K562 (cell line): ENCODE data around the gene ZBTB46. TPM values are rescaled to one million over a fixed set of nuclear protein-coding genes. Genes with fewer than 3 reads are reported as not detected.

ENCODE experiments used
- ATAC-seq: fragments of 200-7000 bp; cut with Tn5 transposase; 3 replicates; pipeline ENCODE4 v1.9.1; 2020; ENCODE audit warnings: moderate library complexity
- BruUV-seq: library from RNA; stranded (reverse); fragments of 400-500 nt; replicated peaks from 2 replicates; lab custom pipeline; 2021; lab: Mats Ljungman, UMichigan
- CTCF ChIA-PET: fragments of 300-600 bp; formaldehyde crosslinking; extraction: SDS; loops from one replicate; lab custom pipeline; 2021; ENCODE audit warnings: low intra/inter-chr PET ratio; lab: Yijun Ruan, JAX
- POLR2A ChIA-PET: fragments of 300-600, 350-650 bp; sonication (Branson Sonifier 250); formaldehyde crosslinking; extraction: SDS; loops from one replicate; lab custom pipeline; 2021; ENCODE audit warnings: antibody characterized with exemption, inconsistent platforms; lab: Yijun Ruan, JAX
- DNase-seq, 4 experiments: peaks; one replicate each; pipeline versions ENCODE4 v3.0.0 to v3.0.0-alpha.2; 2011 to 2018; ENCODE audit warnings: low spot score in 3 of 4, mixed read lengths in 3 of 4; ENCODE audit errors: extremely low read depth in 1 of 4
- FAIRE-seq: peaks from 2 replicates; lab custom pipeline; 2011; peaks lifted over from hg19 to GRCh38; lab: Jason Lieb, UNC
- H2AFZ ChIP-seq: 2 replicates; pipeline ENCODE4 v1.6.0; 2011; ENCODE audit warnings: low read depth, low read length, control low read depth, inconsistent platforms
- H3K27ac ChIP-seq: fragments of 200-600 bp; 3 replicates; pipeline ENCODE4 v1.8.0; 2011; ENCODE audit warnings: low read depth, mild to moderate bottlenecking, control low read depth, inconsistent platforms, low read length, moderate library complexity, mixed read lengths; ENCODE audit errors: extremely low read depth
- H3K27me3 ChIP-seq, 2 experiments: fragments of 300-600 bp in 1 of 2; 2 replicates in 1 of 2; 3 replicates in 1 of 2; pipeline versions ENCODE4 v1.6.0 to v1.8.0; 2011; ENCODE audit warnings: inconsistent platforms in 2 of 2, low read length in 2 of 2, mild to moderate bottlenecking in 1 of 2, mixed read lengths in 1 of 2, moderate library complexity in 1 of 2; ENCODE audit not compliant: control insufficient read depth in 2 of 2, insufficient read depth in 2 of 2
- H3K36me3 ChIP-seq: fragments of 300-600 bp; 3 replicates; pipeline ENCODE4 v1.8.0; 2011; ENCODE audit warnings: mild to moderate bottlenecking, low read length, inconsistent platforms; ENCODE audit not compliant: control insufficient read depth, insufficient read depth
- H3K4me1 ChIP-seq, 2 experiments: fragments of 200-600 bp in 1 of 2; replicated peaks in 1 of 2; 2 replicates in 1 of 2; 3 replicates in 1 of 2; pipeline versions ENCODE4 v1.5.1 to v1.8.0; 2011; ENCODE audit warnings: inconsistent platforms in 2 of 2, low read length in 2 of 2, mild to moderate bottlenecking in 1 of 2, mixed read lengths in 1 of 2, moderate library complexity in 1 of 2; ENCODE audit not compliant: control insufficient read depth in 2 of 2, insufficient read depth in 2 of 2
- H3K4me2 ChIP-seq: 2 replicates; pipeline ENCODE4 v1.6.1; 2011; ENCODE audit warnings: low read length, control low read depth, inconsistent platforms, mixed read lengths; ENCODE audit not compliant: insufficient read depth
- H3K4me3 ChIP-seq: fragments of 200-600 bp; sonication (generic), shearing (Covaris generic); 2 replicates; pipeline ENCODE4 v1.5.1; 2016; ENCODE audit warnings: control low read depth, inconsistent platforms
- H3K79me2 ChIP-seq: fragments of 200-600 bp; 3 replicates; pipeline ENCODE4 v1.8.0; 2011; ENCODE audit warnings: low read length, inconsistent platforms; ENCODE audit not compliant: control insufficient read depth, insufficient read depth
- H3K9ac ChIP-seq, 2 experiments: 2 replicates each; pipeline versions ENCODE4 v1.6.0 to v1.6.1; 2011; ENCODE audit warnings: low read depth in 2 of 2, low read length in 2 of 2, control low read depth in 1 of 2, inconsistent platforms in 1 of 2, mild to moderate bottlenecking in 1 of 2, mixed read lengths in 1 of 2; ENCODE audit not compliant: insufficient read depth in 1 of 2
- H3K9me1 ChIP-seq: one replicate; pipeline ENCODE4 v1.6.0; 2011; ENCODE audit warnings: inconsistent platforms, mild to moderate bottlenecking, low read length, moderate library complexity; ENCODE audit not compliant: control insufficient read depth, insufficient read depth
- H3K9me3 ChIP-seq: replicated peaks from 2 replicates; pipeline ENCODE4 v1.5.1; 2011; ENCODE audit warnings: low read depth, low read length, inconsistent platforms; ENCODE audit not compliant: control insufficient read depth, insufficient read depth
- H4K20me1 ChIP-seq: replicated peaks from 2 replicates; pipeline ENCODE4 v1.6.1; 2011; ENCODE audit warnings: low read length, inconsistent platforms, mixed read lengths; ENCODE audit not compliant: control insufficient read depth, insufficient read depth
- BMI1 ChIP-seq: fragments of 150-350 bp; IDR thresholded peaks from 2 replicates; pipeline ENCODE4 v1.6.1; 2014; ENCODE audit warnings: low read length
- KAT2B ChIP-seq: IDR thresholded peaks from one replicate; pipeline ENCODE4 v1.6.1; 2012; ENCODE audit warnings: low read depth, mild to moderate bottlenecking, control low read depth, inconsistent platforms, low read length, moderate library complexity
- MGA ChIP-seq: fragments of 450-650 bp; IDR thresholded peaks from 2 replicates; pipeline ENCODE4 v1.6.1; 2016; ENCODE audit warnings: mild to moderate bottlenecking, moderate library complexity
- RBM22 ChIP-seq: fragments of 200-400 bp; formaldehyde crosslinking; IDR thresholded peaks from 2 replicates; pipeline ENCODE4 v1.6.1; 2018; ENCODE audit warnings: low read length, low read depth; ENCODE audit not compliant: poor library complexity, severe bottlenecking
- ZBTB33 ChIP-seq: sonication (generic); formaldehyde crosslinking; IDR thresholded peaks from 2 replicates; pipeline ENCODE4 v1.8.1; 2023; ENCODE audit warnings: mild to moderate bottlenecking, missing genetic modification reagents
- ZNF586 ChIP-seq: fragments of 450-650 bp; formaldehyde crosslinking; conservative IDR thresholded peaks from 2 replicates; pipeline ENCODE4 v1.4.0; 2020; ENCODE audit warnings: mild to moderate bottlenecking, moderate library complexity
- WGBS: fragments of 100-300 bp; shearing (Covaris generic); methylation state at CpG from one replicate; pipeline ENCODE4 v1.1.6; 2016; ENCODE audit warnings: low coverage, mixed read lengths; ENCODE audit not compliant: insufficient coverage; ENCODE audit errors: missing lambda C conversion rate; 5-methylcytosine and 5-hydroxymethylcytosine counted together
- in situ Hi-C: fragments of 300-500 bp; cut with MboI; formaldehyde crosslinking; loops from 4 replicates; pipeline ENCODE4 v1.15.0; 2018; ENCODE audit warnings: inconsistent platforms, mixed read lengths
- intact Hi-C: fragments of 100-400 bp; cut with micrococcal nuclease; formaldehyde crosslinking; loops from 2 replicates; pipeline ENCODE4 v1.14.2; 2022
- polyA plus RNA-seq, 8 experiments: library from polyadenylated mRNA; depleted of rRNA in 4 of 8; stranded (reverse) in 5 of 8; unstranded in 3 of 8; fragments of >200 nt; fragmentation: Nextera tagmentation in 2 of 8; fragmentation: Illumina TruSeq in 1 of 8; extraction: Ambion mirVana in 2 of 8; extraction: Trizol in 1 of 8; gene quantifications; 2 replicates each; pipeline versions ENCODE4 v1.2.1 to v1.2.3, GENCODE V29; 2011 to 2014; ENCODE audit warnings: inconsistent platforms in 1 of 8, missing spikeins in 1 of 8
- total RNA-seq, 7 experiments: library from RNA; depleted of rRNA in 6 of 7; stranded (reverse); fragments of >200 nt in 6 of 7; fragmentation: Illumina TruSeq in 2 of 7; extraction: Trizol in 2 of 7; gene quantifications; 2 replicates each; pipeline versions ENCODE4 v1.2.1 to v1.2.3, GENCODE V29; 2011 to 2021; ENCODE audit warnings: low replicate concordance in 1 of 7

Gene ZBTB46
- total and polyA plus RNA-seq, 9 of the 15 experiments (the other 6 are each of a cell fraction or from before 2014, with no cell fraction given) = 0.29 to 4.1 (median 1.1) TPM

GRCh38 chr20:63781181-63781580 is 49.9 kb downstream of the ZBTB46 start (continued):
- TF ChIP-seq BMI1 = no peak
- TF ChIP-seq, all 486 proteins: peak for 0

DNA sequence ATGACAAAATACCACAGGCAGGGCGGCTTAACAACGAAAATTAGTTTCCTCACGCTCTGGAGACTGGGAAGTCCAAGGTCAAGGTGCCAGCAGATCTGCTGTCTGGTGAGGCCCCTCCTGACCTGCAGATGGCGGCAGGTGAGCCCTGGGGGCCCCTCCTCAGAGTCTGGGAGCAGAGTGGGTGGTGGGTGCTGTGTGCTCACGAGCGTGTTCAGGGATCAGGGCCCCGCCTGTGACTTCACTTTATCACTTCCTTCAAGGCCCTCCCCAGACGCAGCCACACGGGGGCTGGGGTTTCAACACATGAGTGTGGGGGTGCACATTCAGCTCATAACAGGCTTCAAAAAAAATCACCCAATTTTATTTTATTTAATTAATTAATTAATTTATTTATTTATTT is 52.2 kb downstream of the ZBTB46 start:
- peak; percentile 29; the same call in 2 of the 3 replicates for ATAC-seq
- Histone ChIP-seq H2AFZ (0 out of 2 replicates have a peak overlapping the region, but pooled peaks have one; percentile 32), H3K4me3 (no peak overlapping the region), H3K79me2 (no peaks in the 10 kb centered on the region), H3K4me2 (no peak overlapping the region), H3K36me3 (no peaks in the 10 kb centered on the region), H4K20me1 (no peaks in the 10 kb centered on the region; the same call in 1 of the 2 replicates), H3K27ac (no peak overlapping the region), H3K9ac (no peak overlapping the region), H3K9me1 (no peaks in the 10 kb centered on the region), H3K9me3 (no peaks in the 10 kb centered on the region), H3K27me3 (no peaks in the 10 kb centered on the region), H3K4me1 (peaks cover 5 to 36% of the 10 kb centered on the region in 2 experiments; a peak in 4 of 5 replicates)
- no peak for FAIRE-seq
- intact Hi-C loops = no loop called here
- WGBS = 34% methylated on average over 8 of the region's 9 CpGs
- no TSS peak for BruUV-seq
- DNase-seq = peak in 1 of 4 experiments; percentile 17
- in situ Hi-C loops = no loop called here
- ChIA-PET POLR2A (interaction anchor here (0.6 to 0.9 kb wide), 2 partner anchors 17 to 38 kb away, joined by 3 to 4 read pairs; no protein-coding TSS in a partner anchor), CTCF (no interaction called here)
- TF ChIP-seq ZBTB33 (CRISPR knock-in tag) (peak; percentile 34; the same call in 1 of the 2 replicates), MGA (no peak), ZNF586 (CRISPR knock-in tag) (no peak), KAT2B (no peak), RBM22 (no peak)
